HG03025 (cell line): ENCODE measurements around the gene MINAR1.
"Not testable (repeated sequence)": the region's sequence is repeated elsewhere in the genome, so short reads cannot be mapped to it uniquely, and the experiment has no call there.

Source experiments
- ATAC-seq: cut with Tn5 transposase; IDR thresholded peaks from one replicate; pipeline ENCODE4 v1.9.1; 2021; ENCODE audit warnings: mild to moderate bottlenecking, moderate library complexity; ENCODE audit not compliant: unreplicated experiment, low FRiP score

MINAR1 gene, protein sequence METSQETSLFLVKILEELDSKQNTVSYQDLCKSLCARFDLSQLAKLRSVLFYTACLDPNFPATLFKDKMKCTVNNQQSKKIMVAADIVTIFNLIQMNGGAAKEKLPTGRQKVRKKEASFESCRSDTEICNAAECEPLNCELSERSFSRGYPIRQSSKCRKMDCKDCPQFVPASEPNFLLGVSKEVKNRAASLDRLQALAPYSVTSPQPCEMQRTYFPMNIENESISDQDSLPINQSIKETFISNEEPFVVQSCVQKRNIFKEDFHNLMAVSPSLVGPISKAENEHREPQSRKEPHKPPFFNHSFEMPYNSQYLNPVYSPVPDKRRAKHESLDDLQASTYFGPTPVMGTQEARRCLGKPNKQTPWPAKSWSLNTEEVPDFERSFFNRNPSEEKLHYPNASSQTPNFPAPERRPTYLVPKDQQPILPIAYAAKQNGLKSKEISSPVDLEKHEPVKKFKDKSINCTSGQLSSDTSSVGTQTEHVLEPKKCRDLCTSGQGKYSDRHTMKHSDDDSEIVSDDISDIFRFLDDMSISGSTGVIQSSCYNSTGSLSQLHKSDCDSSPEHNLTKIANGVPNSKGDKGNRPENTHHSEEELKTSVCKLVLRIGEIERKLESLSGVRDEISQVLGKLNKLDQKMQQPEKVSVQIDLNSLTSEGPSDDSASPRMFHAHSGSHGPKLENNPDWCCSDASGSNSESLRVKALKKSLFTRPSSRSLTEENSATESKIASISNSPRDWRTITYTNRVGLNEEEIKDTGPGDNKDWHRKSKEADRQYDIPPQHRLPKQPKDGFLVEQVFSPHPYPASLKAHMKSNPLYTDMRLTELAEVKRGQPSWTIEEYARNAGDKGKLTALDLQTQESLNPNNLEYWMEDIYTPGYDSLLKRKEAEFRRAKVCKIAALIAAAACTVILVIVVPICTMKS

DNA sequence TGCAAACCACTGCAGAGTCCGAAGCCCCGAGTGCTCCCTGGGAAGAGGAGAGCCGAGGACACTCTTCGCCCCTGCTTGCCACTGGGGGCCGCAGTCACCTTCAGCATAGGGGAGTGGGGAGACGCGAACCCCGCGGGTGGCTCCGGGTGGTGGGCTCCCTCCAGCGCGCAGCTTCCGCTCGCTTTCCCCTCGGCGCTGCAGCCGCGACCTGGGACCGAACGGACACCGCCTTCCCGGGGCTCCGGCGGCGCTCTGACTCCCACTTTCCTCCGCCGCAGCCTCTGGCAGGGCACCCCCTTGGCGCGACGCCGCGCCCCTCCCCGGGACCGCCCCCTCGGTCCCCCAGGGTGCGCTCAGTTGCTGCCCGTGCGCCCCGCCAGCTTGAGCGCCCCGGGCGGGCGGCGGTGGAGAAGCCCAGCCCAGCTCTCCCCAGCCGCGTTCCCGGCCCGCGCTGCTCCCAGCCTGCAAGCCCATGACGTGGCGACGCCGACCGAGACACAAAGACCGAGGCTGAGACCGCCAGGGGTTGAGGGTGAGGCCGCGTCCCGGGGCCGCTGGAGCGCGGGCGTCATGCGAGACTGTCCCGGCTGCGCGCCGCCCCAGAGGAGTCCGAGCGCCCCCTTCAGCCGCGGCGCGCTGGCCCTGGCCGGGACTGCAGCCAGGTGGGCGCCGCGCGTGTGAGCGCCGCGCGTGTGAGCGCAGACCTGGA lies at the start of gene MINAR1:
TSS of gene MINAR1 (plus strand) at position 701 of the 709 bp plus-strand sequence. CDS start 23,812 bp downstream, outside the sequence.
- ATAC-seq = no peak

DNA sequence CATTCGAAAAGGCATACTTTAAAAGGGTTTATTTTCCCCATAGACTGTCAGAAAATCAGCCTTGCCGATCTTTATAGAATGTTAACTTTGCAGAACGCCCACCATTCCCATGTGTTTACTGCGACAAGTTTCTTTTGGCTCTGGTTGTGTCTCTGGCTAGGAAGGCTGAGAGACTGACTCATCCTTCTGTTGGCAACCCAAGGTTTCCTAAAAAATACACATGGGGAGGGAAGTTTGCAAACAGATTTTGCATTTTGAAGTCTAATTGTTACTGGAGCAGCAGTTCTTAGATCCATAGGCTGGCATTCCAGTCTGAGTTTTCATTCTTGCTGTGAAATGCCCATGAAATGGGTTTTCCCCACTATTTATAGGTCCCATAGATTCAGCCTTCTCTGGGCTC lies 37.9 kb upstream of the MINAR1 start:
- no peak for ATAC-seq

DNA sequence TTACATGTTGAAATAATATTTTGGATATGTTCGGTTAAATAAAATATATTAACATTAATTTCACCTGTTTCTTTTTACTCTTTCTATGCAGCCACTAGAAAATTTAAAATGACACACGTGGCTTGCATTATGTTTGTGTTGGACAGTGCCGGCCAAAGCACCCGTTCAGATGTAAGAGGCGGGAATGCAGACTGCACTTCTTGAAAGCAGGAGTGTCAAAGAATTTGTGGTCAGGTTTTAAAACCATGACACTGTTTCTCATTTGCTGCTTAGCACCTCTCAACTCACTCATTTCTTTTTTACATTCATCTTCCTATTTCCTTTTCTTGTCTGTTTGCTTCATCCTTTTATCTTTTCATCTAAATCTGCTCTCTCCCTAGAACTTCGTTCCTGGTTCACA lies 35.3 kb upstream of the MINAR1 start:
- ATAC-seq = no peak

DNA sequence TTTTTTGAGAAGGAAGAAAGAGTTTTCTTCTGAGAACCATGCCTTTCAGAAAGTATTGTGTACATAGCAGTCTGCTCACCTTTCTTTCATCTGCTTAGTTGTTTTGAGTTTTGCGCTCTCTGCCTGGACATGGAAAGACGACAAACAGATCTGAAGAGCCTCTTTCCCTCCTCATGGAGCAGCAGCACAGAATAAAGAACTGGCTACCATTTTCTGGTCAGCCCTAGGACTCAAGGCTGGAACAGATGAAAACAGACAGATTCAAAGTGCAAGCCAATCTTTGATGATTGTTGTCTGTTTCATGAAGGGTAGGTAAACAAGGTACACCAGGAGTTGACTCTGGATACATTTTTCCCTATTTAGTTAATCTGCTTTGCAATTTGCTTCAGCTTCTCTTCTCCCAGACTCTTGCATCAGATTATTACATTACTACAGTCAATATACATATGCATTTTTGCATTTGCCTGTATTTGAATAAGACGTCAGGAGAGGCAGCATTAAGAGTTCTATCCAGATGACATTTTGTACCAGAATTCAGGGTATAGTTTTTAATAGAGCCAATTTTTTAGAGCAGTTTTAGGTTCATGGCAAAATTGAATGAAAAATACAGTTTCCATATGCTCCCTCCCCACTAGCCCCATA lies 34.7 kb upstream of the MINAR1 start:
- ATAC-seq = no peak

DNA sequence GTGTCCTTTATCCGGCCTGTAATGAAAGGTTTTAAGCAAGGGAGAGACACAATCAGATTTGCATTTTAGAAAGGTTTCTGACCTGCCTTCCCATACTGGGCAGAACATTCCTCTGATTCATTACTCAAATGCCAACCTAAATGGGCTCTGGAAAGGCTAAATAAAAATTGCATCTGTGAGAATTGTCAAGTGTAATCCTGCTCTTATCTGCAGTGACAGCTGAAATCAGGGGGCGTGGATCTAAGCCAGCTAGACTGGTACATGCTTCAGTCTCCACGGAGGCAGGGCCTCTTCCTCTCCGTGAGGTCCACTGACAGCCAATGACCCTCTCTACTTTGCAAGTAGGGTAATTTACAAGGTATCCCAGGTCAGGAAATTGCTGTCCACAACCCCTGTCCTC lies 32.5 kb upstream of the MINAR1 start:
- ATAC-seq = no peak

DNA sequence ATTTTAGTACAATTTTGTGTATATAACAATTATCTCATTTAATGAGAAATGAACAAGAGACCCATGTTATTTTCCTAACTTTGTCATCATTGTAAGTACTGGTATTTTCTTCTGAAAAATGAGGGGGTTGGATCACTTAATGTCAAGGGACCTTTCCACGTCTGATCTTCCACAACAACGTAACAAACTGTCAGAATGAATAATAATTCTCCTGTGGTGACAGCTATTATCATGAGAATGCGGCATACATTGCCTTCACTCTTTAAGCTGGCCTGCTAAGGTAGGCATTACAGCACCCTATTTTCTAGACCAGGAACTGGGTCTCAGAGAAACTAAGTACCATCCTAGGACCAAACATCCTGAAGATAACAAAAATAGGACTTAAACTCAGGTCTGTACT lies 31.5 kb upstream of the MINAR1 start:
- no peak for ATAC-seq

DNA sequence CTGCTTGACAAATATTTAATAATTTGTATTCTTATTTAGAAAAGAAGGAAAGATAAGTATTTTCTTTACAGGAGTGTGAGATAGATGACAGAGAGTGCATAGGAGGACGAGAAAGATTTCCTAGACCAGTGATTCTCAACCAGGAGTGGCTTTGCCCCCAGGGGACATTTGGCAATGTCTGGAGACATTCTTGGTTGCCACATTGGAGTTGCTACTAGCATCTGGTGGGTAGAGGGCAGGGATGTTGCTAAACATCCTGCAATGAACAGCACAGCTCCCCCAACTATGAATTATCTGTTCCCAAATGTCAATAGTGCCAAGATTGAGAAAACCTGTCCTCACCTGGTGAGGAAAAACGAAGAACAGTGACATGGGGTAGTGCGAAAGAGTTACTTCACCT lies 30.8 kb upstream of the MINAR1 start:
- ATAC-seq = no peak

DNA sequence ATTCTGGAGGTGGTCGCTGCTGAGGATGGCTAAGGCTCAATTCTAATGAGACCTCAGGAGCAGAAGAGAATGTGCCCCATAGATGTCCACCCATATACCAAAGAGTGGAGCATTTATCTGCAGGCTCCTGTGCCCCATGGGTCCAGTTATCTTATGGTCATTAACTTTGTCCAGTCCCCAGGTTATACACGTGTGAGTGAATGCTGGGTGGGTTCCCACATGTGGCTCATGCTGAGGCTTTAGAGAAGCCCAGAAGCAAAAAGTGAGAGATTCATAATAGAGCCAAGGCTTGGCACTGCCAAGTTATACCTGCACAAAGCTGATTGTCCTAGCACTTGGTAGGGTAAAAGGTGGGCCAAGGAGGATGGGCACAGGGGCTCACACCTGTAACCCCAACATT lies 30.0 kb upstream of the MINAR1 start:
- no peak for ATAC-seq

DNA sequence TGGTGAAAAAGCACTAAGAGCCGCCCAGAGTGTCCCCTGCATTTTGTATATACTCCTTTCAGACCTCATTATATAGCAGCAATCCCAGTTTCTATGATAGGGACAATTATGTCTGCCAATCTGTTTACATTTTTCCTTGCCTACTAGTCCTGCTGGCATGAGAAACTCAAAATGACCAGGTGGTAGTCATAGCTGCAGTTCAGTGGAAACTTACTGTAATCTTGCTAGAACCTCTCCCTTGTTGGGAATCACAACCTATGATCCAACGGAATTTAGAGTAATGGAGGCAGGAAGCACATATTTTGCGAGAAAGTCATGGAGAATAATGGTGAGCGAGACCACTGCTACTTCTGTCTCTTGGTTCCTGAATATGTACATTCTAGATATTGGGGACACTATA lies 28.6 kb upstream of the MINAR1 start:
- ATAC-seq = no peak

DNA sequence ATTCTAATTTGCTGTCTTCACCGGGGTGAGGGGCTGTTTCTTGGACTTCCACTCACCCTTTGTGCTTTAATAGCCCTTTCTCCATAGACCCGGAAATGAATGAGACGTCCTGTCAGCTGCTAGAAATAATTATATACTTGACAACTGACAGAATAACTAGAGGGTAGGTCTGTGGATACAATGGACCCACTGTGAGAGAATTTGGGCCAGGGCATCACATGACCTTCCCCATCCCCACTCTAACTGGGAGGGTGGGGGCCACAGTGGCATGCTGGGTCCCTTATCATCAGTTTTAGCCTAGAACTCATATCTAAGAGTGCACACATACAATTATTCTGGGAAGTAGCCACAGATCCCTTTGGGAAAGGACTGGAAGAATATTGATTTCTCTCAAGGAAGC lies 25.9 kb upstream of the MINAR1 start:
- no peak for ATAC-seq

DNA sequence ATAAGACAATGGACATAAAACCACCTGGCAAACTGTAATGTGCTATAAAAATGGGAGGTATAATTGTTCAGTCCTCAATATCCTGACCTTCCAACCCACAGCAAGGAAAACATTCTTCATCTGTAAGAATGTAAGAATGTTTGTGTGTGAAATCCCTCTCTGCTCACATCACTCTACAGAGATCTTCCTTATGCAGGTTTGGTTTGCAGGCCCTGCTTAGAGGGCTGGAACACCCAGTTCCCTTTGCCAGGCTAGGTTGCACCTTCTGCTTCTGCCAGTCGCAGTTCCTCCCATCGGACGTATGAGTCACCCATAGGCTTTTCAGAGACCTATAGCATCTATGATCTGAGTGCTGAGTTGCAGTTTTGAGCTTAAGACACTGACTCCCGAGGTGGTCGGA lies 24.1 kb upstream of the MINAR1 start:
- ATAC-seq = no peak

DNA sequence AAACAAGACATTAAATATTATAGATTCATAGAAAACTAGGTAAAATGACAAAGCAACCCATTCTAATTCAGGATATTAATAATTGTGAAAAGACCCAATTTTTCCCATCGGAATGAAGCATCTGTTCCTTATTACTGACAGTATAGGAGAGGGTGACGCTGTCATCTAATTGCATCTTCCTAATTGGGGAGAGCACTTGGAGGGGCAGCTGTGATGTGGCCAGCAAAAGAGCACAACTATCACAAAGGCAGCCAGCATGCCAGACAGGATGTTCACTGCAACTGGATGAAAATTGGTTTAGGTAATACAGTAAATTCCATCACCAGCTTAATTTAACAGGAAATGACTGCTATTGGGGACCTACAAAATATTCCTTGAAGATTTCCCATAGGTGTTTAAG lies 21.9 kb upstream of the MINAR1 start:
- ATAC-seq = no peak

DNA sequence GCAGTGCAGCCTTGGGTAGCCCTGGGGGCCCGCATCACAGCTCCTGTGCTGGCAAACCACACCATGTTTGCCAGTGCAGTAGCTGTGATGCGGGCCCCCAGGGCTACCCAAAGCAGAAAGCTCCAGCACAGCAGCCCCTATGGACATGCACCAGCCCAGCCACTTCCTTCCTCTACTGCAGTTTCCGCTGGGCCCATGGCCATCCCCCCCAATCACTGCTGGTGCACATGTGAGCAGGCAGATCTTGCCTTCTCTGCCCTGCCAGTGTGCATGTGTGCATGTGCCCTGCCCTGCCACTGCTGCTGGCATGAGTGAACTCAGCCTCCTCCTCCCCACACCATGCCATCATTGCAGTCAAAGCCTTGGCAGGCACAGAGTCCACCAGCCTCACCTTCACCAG lies 20.1 kb upstream of the MINAR1 start:
- no peak for ATAC-seq

DNA sequence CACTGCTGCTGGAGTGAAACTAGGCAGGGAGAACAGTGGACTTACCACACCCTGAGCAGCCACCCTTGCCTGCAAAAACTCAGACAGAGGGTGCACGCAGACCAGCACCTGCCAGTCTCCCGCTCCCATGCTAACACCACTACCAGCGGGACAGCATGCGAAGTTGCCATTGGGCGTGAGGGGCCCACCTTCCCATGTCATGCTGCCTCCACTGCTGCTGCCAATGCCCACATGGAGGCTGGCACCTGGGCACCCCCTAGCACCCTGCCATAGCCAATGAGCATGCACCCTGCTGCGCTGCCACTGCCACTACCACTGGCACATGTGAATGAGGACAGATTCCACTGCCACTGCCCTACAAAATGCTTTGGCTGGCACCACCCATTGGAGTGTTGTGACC lies 19.7 kb upstream of the MINAR1 start:
- no peak for ATAC-seq

DNA sequence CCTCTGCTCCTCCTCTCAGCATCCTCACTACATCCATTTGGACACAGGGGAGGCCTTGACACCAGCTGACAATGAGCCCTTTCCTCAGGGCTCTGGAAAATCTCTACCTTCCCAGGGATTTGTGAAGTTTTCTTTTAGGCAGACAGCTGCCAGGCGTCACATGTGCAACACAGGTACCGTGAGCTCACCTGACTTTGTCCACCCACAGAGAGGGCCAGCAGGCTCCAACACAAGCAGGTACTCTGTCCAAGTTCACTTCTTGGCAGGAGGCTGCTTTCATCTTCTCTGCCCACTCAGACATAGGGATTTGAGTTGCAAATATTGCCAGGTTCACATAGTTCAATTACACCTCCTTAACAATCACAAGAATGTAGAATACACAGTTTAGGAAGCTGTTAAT lies 15.3 kb upstream of the MINAR1 start:
- ATAC-seq = no peak

DNA sequence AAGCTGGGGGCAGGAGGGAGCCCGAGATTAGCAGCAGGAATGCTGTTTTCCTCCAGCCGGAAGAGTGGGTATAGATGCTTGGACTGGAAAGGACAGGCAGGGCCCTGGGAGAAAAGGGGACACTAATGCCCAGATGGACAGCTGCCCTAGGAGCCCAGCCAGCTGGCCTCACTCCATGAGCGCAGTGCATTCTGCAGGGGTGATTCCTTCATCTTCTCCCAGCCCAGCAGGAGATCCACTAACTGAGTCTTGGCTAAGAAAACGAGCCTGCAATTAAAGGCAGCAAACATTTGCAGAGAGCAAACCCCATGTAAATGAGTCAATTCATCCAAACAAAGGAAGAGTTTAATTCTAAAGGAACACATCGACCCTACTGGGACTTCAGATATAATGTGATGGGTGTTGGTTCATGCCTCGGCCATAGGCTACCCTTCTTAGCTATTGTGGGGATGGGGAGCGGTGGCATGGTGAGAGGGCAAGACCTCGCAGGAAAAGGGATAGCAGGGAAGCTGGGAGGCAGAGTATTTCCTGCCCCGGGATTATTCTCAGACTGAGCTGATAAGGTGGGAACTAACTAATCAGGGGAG lies 13.3 kb upstream of the MINAR1 start:
- no peak for ATAC-seq

DNA sequence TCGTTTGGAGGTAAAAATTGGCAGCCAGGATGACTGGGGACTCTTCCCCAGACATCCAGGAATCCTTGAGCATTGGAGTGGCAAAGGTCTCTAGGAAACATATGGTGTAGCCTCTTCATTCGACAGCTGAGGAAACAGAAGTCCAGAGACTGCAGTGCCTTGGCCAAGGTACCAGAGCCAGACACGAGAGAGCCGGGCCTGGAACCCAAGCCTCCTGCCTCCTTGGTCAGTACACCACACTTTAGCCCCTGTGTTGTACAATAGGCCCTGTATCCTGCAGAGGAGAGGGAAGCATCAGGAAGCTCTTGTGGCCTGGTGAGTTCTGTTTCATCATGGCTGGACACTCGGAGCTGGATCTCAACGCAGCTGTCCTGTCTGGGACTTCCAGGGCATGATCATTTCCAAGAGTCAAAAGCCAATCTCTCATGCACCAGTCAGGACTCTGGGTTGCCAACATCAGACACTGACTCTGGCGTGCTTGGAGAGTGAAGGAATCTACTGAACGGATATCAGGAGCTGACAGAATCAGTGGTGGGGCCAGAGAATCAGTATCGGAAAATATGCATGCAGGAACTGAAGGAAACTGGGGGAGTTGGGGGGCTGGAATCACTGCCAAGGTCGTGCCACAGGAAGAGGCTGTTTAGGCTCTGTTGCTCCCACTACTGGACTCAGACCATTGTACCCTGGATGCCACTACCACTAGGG lies 6.4 kb upstream of the MINAR1 start:
- ATAC-seq = no peak

DNA sequence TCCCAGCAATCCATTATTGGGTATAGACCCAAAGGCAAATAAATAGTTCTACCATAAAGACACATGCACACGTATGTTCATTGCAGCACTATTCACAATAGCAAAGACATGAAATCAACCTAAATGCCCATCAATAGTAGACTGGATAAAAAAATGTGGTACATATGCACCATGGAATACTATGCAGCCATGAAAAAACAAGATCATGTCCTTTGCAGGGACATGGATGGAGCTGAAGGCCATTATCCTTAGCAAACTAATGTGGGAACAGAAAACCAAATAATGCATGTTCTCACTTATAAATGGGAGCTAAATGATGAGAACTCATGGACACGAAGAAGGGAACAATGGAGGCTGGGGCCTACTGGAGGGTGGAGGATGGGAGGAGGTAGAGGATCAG lies 5.2 kb upstream of the MINAR1 start:
- ATAC-seq = not testable (repeated sequence)

DNA sequence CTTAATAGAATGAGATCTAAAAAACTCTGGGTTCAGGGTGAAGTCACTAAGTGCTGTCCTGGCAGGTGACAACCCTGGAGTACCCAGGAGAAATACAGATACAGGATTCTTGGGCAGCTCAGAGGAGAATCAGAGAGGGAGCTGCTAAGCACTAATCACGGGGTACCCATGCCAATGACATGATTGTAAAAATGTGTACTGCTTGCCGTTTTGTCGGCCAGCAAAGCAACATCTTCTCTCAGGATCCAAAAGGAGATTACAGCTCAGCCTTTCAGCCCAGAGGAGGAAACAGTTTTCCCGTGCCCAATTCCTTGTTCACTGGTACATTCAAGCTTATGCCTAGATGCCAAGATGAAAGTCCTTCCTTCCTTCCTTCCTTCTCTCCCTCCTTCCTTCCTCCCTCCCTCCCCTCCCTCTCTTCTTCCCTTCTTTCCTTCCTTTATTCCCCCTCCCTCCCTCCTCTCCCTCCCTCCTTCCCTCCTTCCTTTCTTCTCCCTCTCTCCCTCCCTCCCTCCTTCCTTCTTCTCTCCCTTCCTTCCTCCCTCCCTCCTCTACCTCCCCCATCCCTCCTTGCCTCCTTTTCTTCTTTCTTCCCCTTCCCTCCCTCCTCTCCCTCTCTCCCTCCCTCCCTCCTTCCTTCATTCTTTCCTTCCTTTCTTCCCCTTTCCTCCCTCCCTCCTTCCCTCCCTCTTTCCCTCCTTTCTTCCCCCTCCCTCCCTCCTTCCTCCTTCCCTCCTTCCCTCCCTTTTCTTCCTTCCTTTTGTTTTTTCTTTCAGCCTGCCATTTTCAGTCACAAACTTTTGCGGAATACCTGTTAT lies 4.1 kb upstream of the MINAR1 start:
- no peak for ATAC-seq
